ENCODE results near the gene MED19.

DNA sequence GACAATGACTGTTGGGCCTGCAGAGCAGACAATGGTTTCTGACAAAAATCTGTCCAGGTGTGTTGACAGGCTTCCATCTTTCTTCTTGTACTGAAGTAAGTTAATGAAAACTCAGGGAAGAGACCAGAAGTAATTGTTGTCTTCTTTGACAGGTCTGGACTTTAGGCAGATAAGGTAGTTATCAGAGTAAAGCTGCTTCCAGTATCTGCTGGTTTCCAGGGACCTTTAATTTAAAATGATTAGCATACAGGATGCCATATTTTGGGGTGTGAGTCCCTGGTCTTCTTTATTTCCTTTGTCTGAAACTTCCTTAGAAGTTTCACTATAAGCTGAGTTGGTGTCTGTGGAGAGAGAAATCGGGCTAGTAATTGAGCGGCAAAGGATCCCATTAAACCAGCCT, 1.8 kb upstream of the MED19 start:
- TF ChIP-seq CTCF (IDR thresholded peaks at IDR 0.05) (no peak), POLR2A (IDR thresholded peaks at IDR 0.05; ENCODE audit: low read depth) (no peak), POLR2AphosphoS5 (IDR thresholded peaks at IDR 0.05) (no peak)

Measured in esophagus muscularis mucosa (tissue), 3 donors.